ENCODE measurements around the gene CBL.
"Not testable (repeated sequence)": the region's sequence is repeated elsewhere in the genome, so short reads cannot be mapped to it uniquely, and the experiment has no call there.

CBL gene

DNA sequence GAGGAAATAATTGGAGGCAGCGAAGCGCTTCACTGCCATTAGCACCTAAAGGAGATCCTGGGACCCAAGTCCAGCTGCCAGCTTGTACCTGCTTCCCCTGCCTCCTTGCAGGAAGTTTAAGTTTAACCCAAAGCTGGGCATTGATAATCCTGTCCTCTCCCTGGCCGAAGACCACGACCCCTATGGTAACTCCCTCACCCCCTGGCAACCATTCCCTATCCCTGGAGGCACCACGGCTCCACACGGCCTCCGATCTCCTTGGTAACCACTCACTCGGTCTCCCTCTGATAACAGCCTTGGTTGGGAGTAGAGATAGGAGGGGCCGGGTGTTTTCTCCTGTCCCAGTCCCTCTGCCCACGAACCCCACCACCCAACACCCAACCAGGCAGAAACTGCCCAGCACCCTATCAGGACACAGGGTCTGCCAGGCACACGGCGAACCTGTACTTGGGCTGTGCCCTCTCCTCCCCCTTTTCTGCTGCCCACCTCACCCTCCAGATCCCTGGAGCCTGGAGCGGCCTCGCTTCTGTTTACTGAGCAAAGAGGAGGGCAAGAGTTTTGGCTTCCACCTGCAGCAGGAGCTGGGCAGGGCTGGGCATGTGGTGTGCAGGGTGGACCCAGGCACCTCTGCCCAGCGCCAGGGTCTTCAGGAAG, 20.0 kb upstream of the CBL start:
- no peak for DNase-seq (ENCODE audit: low spot score)

DNA sequence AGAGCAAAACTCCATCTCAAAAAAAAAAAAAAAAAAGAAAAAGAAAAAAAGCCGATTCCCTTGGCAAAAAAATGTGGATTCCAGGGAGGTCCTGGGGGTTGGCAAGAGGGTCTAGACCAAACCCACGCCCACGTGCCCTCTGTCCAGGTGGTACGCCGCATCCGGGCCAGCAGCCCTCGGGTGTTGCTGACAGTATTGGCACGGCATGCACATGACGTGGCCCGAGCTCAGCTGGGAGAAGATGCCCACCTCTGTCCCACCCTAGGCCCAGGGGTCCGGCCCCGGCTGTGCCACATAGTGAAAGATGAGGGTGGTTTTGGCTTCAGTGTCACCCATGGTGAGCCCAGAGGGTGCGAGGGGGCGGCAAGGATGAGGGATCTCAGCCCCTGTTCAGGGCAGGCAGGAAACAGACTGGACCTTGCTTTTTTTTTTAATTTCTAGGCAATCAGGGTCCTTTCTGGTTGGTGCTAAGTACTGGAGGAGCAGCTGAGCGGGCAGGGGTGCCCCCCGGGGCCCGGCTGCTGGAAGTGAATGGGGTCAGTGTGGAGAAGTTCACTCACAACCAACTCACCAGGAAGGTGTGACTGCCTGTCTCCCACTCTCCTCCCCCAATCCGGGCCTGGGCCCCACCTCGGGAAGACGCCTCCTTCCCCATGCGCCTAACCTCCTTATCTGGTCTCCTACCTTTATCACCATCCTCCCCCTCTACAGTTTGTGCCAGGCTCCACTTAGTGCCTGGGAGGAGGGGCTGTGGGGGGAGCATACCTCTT, 18.8 kb upstream of the CBL start:
- no peak for DNase-seq (ENCODE audit: low spot score)

DNA sequence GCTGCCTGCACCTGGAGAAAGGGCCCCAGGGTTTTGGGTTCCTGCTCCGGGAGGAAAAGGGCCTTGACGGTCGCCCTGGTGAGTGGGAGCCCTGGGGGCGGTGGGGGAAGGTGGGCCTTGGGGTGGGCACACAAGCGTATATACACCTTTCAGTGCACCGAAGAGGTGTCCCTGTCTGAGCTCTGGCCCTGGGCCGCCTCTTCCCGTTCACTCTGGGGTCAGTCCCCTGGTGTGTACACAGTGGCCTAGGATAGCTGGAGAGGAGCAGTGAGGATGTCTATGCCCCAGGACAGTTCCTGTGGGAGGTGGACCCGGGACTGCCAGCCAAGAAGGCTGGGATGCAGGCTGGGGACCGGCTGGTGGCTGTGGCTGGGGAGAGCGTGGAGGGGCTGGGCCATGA, 18.1 kb upstream of the CBL start:
- no peak for DNase-seq (ENCODE audit: low spot score)

DNA sequence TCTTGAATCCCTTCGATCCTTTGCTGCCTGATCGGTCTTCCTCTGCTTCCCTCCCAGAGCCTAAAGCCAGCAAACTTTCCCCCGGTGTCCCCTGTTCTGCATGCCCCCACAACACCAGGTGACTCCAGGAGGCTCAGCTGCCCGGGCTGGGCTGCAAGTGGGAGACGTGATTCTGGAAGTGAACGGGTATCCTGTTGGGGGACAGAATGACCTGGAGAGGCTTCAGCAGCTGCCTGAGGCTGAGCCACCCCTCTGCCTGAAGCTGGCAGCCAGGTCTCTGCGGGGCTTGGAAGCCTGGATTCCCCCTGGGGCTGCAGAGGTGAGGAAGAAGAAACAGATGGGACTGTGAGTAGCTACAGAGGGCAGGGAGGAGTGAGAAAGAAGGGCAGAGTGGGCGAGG, 17.3 kb upstream of the CBL start:
- DNase-seq (ENCODE audit: low spot score) = no peak

DNA sequence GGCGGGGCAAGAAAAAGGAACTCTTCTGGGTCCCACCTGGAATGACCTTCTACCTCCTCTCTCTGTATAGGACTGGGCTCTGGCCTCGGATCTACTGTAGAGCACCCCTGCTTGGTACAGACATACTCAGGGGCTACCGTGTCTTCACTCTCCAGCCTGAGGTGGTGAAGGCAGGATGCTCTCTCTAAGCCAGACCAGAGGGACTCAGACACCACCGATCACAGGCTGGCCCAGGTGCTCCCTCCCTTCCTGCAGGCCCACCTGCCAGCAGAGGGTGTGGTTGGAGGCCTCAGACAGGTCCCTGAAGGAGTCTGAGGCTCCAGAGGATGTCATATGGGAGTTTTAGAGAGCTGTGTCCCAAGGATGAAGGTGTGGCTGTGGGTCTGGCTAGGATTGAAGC, 16.7 kb upstream of the CBL start:
- DNase-seq (ENCODE audit: low spot score) = no peak

DNA sequence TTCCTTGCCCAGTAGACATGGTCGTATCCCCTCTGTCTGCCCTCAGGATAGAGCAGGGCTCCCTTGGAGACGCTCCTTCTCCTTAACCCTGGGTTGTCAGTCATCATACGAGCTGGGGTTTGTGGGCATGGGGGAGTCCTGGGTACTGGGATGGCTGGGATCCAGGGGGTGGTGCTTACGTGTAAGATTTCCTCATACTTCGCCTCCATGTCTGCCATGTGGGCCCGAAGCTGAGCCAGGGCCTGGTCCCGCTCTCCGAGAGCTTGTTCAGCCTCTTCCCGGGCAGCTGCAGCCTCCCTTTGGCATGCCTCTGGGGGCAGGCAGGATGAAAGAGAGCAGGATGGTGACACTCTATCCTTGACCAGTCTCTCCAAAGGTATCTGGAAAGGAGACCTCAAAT, 15.6 kb upstream of the CBL start:
- no peak for DNase-seq (ENCODE audit: low spot score)

DNA sequence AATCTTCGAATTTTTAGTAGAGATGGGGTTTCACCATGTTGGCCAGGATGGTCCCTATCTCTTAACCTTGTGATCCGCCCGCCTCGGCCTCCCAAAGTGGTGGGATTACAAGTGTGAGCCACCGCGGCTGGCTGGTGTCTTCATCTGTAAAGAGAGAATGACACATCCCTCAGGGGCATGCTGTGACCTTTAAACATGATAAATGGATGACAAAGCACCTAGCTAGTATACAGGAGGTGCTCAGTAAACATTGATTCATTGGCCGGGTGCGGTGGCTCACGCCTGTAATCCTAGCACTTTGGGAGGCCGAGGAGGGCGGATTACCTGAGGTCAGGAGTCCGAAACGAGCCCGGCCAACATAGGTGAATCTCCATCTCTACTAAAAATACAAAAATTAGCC, 14.9 kb upstream of the CBL start:
- DNase-seq (ENCODE audit: low spot score) = not testable (repeated sequence)

DNA sequence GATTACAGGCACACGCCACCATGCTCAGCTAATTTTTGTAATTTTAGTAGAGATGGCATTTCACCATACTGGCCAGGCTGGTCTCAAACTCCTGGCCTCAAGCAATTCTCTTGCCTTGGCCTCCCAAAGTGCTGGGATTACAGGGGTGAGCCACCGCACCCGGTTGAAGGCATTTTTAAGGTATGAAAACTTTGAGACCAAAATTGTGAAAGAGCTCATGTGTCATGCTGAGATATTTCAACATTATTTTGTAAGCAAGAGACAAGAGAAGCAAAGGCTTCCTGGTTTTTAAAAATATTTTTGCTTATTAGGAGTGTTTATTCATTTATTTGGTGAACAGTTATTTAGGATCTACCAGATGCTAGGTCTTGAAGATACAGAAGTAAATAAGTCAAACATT, 14.0 kb upstream of the CBL start:
- no peak for DNase-seq (ENCODE audit: low spot score)

DNA sequence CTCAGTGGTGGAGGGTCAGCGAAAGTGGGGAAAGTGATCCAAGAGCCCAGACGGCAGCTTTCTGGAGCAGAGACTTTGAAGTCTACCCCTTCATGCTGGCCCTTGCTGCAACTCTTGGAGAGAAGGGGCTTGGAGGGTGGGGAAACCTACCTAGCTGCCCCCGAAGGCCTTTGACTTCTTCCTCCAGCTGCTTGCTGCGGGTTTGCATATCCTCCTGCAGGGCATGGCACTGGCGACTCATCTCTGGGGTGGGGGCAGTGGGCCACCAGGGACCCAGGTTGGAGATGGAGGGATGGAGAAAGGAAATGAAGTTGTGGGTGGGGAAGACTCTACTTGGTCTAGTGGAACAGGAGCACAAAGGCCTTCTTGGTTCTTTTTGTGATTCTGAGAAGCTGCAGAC, 13.1 kb upstream of the CBL start:
- DNase-seq (ENCODE audit: low spot score) = no peak

DNA sequence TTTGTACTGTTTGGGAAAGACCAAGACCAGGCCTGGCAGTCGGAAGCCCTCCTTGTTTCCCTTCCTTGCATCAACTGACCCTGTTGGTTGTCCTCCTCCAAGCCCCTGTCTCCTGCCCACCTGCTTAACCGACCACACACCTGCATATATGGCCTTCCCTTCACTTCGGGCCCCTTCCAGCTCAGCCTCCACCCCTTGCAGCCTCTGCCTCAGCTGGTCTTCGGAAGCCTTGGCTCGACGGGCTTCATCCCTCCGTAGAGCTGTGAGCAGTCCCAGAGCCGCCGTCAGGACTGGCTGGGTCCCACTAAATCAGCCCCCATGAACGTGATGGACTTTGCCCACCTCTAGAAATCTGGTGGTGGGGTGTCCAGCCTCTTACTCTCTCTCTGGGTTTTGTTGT, 12.5 kb upstream of the CBL start:
- DNase-seq (ENCODE audit: low spot score) = no peak

DNA sequence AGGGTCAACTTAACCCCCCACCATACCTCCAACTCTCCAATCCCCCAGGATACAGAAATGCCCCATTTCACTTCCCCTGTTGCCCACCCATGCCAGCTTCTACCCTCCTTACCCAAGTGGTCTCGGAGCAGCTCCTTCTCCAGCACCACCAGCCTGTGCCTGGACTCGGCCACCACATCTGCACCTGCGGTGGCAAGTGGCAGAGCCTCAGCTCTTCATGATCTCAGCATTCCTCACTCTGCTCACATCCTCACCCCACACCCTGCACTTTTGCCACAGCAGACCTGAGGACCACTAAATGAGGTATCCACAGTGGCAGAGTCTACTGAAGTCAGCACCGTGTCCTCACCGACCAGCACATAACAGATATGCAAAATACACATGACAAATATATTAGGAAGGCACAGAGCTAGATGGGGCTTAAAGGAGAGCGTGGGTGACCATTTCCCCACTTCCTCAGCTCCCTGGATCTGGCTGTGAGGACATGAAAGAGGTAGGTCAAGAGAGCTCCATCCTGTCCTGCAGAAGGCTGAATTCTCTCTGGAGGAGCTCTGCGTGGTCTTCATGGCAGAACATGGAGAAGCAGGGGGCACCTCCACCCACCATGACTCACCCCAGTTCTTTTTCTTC, 11.2 kb upstream of the CBL start:
- DNase-seq (ENCODE audit: low spot score) = no peak

DNA sequence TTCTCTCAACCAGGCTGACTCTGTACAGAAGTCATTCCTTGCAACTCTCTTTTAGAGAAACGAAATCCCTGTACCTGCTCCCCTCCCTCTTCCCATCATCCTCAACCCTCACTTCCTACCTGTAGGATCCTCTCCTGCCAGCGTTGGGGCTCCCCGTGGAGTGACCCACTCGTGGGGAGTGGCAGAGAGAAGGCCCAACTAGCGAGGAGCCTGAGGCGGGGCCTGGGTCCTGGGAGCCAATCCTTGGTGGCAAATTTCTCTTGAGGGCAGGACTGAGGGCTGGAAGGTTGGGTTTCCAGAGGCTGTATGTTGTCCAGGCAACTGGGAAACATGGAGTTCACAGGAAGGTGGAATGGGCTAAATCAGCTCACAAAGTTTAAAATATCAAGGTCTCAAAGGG, 10.5 kb upstream of the CBL start:
- DNase-seq (ENCODE audit: low spot score) = peak; percentile 50

DNA sequence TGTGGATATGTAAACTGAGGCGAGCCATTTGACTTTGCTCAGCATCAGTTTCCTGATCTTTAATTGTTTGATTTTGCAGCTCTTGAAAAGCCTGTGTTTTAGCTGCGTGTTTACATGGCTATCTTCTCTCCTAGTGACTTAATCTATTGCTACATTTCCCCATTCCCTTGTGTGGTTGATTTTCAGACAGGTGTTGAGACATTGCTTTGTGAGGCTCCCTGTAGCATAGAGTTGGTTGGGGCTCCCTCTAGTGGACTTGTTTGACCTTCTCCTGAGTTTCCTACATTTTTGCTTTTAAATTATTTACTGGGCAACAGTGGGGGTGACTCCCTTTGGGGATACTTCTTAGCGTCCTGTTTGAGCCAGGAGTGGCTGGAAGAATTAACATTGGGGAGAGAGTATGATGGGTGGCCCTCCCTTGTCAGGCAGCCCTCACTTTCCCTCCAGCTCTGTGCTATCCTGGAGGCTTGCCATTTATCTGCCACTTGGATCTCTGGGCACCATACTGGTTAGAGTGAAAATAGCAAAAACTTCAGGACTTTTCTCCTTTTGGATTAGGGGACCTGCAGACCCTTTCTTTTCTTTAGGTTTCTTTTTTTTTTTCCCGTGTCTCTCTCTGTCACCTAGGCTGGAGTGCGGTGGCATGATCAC, 9.2 kb upstream of the CBL start:
- DNase-seq (ENCODE audit: low spot score) = peak; percentile 87

DNA sequence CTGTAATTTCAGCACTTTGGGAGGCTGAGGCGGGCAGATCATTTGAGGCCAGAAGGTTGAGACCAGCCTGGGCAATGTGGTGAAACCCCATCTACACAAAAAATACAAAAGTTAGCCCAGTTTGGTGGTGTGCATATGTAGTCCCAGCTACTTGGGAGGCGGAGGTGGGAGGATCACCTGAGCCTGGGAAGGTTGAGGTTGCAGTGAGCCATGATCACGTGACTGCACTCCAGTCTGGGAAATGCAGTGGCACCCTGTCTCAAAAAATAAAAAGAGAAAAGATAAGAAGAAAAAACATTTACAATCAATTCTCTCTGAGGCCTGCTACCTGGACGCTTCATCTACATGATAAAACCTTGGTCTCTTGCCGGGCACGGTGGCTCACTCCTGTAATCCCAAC, 7.2 kb upstream of the CBL start:
- DNase-seq (ENCODE audit: low spot score) = no peak

DNA sequence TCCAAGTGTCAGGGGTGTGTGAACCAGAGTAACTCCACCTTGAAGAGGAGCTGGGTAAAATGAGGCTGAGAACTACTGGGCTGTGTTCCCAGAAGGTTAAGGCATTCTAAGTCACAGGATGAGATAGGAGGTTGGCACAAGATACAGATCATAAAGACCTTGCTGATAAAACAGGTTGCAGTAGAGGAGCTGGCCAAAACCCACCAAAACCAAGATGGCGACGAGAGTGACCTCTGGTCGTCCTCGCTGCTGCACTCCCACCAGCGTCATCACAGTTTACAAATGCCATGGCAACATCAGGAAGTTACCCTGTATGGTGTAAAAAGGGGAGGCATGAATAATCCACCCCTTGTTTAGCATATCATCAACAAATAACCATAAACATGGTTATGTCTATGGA, 4.9 kb upstream of the CBL start:
- not testable (repeated sequence) for DNase-seq (ENCODE audit: low spot score)

DNA sequence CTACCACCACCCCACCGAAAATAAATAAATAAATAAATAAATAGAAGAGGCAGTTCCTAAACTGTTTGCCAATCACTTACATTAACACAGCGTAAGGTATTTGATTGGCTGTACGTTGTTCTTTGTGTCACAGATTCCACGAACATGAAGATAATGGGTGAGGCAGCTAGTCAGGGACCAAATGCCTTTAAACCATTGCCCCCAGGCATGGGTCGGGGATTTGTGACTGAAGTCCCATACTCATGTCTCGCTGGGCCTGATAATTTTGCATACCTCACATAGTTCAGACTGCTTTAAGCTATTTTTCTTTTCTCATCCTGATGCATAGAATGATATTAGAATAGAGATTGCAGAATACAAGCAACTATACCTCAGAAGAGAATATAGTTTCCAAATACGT, 3.6 kb upstream of the CBL start:
- no peak for DNase-seq (ENCODE audit: low spot score)

DNA sequence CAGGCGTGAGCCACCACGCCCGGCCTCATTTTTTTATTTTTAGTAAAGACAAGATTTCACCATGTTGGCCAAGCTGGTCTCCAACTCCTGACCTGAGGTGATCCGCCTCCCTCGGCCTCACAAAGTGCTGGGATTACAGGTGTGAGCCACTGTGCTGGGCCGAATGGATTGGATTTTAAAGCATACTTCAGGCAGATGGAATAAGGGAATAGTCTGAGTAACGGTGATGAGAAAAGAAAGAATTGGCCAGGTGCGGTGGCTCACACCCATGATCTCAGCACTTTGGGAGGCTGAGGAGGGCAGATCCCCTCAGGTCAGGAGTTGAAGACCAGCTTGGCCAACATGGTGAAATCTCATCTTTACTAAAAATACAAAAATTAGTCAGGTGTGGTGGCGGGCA, 2.1 kb upstream of the CBL start:
- DNase-seq (ENCODE audit: low spot score) = no peak

DNA sequence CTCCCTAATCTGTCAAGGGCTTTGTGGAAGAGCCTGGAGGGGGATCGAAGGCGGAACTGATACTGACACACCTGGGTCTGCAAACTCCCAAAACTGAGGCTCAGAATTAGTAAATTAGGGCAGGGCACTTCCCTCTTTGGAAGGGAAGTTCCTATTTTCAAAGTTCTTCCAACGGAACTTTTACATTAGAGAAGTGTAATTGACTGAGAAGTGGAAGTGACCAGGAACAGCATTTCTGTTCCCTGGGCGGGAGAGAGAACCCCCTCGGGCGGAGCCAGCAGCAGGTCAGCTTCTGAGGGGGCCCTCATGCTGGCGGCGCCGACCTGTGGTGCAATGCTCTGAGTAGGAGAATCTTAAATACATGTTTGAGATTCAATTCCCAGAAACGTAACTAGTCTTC, 1.1 kb upstream of the CBL start:
- no peak for DNase-seq (ENCODE audit: low spot score)

DNA sequence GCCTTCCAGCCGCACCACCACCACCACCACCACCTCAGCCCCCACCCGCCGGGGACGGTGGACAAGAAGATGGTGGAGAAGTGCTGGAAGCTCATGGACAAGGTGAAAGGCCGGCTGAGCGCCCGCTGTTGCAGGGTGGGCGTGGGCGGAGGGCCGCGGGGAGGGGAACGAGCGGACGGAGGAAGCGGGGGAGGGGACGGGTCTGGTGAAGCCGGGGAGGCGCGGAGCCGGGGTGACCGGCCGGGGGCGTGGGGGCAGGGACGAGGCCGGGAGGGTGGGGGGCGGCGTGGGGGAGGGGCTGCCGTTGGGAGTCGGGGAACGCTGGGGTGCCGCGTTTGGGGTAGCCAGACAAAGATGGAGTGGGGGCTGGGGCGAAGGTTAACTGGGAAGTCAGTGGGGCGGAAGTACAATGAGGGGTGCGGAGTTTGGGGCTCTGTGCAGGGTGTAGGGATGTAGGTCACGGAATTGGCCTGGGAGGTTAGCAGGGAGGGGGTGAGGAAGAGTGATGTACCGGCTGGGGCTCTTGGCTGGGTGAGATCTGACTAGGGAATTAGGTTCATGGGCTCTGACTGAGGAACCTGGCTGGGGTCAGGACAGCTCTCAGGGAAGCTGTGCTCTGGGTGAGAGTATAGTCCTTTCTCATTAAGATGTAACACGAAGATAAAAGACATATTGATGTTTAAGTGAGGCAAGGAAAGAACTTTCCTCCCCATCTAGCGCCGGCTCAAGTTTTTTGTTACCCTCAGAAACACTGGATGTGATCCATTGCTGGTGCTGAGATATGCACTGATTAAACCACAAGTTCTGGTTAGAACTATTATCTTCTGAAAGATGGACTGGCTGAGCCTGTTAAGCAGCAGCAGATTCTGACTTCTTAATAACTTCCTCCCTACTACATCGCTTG, 624 bp downstream of the CBL start:
- no peak for DNase-seq (ENCODE audit: low spot score)

DNA sequence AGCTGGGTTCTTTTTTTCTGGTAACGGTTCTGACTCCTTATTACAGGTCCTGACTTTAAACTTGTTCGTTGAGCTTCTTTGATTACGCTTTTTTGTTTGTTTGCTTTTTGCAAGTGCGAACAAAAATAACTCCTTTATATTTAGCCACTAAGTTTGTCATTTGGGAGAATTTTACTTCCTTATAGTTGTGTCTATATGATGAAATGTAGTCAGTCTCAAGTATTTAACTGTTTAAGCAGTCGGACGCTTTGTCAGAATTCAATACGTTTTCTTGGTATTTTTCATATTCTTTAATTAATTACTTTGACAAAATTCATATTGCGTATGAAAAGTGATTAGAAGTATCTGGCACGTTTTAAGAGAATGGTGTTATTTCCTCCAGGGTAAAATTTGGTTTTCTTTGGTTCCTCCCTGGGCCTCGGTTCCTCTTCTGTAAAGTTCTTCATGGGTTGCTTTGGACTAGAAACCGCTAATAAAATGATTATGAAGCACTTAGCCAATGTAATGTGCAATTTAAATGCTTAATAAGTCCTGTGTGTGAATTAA, 1.3 kb downstream of the CBL start:
- DNase-seq (ENCODE audit: low spot score) = no peak

DNA sequence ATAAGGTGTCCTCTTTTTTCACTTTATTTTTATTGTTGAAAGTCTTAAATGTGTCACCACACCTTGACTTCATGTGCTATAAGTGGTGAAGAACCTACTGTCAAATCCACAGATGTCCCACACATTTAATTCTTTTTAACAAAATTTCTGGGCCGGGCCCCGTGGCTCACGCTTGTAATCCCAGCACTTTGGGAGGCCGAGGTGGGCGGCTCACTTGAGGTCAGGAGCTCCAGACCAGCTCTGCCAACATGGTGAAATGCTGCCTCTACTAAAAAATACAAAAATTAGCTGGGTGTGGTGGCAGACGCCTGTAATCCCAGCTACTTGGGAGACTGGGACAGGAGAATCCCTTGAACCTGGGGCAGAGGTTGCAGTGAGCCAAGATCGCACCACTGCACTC, 3.0 kb downstream of the CBL start:
- no peak for DNase-seq (ENCODE audit: low spot score)

DNA sequence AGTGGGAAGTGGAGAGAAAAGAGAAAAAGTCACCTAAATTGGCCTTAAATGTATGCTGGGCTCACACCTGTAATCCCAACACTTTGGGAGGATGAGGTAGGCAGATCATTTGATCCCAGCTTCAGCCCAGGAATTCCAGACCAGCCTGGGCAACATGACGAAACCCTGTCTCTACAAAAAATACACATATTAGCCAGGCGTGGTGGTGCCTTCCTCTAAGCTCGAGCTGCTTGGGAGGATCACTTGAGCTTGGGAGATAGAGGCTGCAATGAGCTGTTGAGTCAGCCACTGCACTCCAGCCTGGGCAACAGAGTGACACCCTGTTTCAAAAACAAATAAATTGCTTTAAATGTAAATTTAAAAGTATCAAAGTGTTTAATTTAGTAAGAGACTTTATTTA, 3.9 kb downstream of the CBL start:
- DNase-seq (ENCODE audit: low spot score) = no peak

All from HuH-7 (cell line).